Left ventricle myocardium inferior (tissue), 1 donor: ENCODE results near the gene KCNJ10. TPM values are rescaled to one million over a fixed set of nuclear protein-coding genes. Genes with fewer than 3 reads are reported as not detected.
A peak's percentile ranks its signal among the peaks of the same experiment; 100 is the strongest.

Experiments
- DNase-seq: peaks from one replicate; pipeline ENCODE4 v3.0.0-alpha.2; 2020
- H3K27ac ChIP-seq: fragments of 200-600 bp; replicated peaks from 2 replicates; pipeline ENCODE4 v1.8.0; 2021
- H3K27me3 ChIP-seq: fragments of 200-600 bp; 2 replicates; pipeline ENCODE4 v1.8.0; 2021; ENCODE audit warnings: low read depth
- H3K36me3 ChIP-seq: fragments of 200-600 bp; 2 replicates; pipeline ENCODE4 v1.8.0; 2021
- H3K4me1 ChIP-seq: fragments of 200-600 bp; 2 replicates; pipeline ENCODE4 v1.8.0; 2021
- H3K4me3 ChIP-seq: fragments of 200-600 bp; 2 replicates; pipeline ENCODE4 v1.8.0; 2021; ENCODE audit warnings: mild to moderate bottlenecking, moderate library complexity
- H3K9me3 ChIP-seq: fragments of 200-600 bp; replicated peaks from 2 replicates; pipeline ENCODE4 v1.8.0; 2021
- intact Hi-C: fragments of 100-400 bp; cut with micrococcal nuclease; formaldehyde crosslinking; loops from one replicate; pipeline ENCODE4 v1.11.0; 2022
- total RNA-seq: library from RNA; stranded (reverse); fragmentation: NEBNext Ultra II Directional; extraction: Animal tissue kit (Norgen Biotek cat#: 25700); gene quantifications from one replicate; pipeline ENCODE4 v1.2.1, GENCODE V29; 2021
- TF ChIP-seq, protein P1 (sequence below): fragments of 200-600 bp; IDR thresholded peaks from 2 replicates; pipeline ENCODE4 v1.8.0; 2021; ENCODE audit warnings: antibody characterized with exemption, mild to moderate bottlenecking, borderline replicate concordance
- donor health status: DM: no; HTN: yes; CAD: no; lungs with severe emphysema.

The KCNJ10 gene
- total RNA-seq, 1 donor from 2014 or later = not detected

- Histone ChIP-seq H3K4me3 (peak within 1 kb of the TSS; percentile 78), H3K27me3 (no peaks in the 10 kb centered on the region), H3K9me3 (no peaks in the 10 kb centered on the region), H3K4me1 (peaks cover 57% of the 10 kb centered on the region), H3K36me3 (peaks cover 7% of the 10 kb centered on the region), H3K27ac (peak within 1 kb of the TSS; percentile 95)
- intact Hi-C loops = no loop called here
- TF ChIP-seq, protein P1, sequence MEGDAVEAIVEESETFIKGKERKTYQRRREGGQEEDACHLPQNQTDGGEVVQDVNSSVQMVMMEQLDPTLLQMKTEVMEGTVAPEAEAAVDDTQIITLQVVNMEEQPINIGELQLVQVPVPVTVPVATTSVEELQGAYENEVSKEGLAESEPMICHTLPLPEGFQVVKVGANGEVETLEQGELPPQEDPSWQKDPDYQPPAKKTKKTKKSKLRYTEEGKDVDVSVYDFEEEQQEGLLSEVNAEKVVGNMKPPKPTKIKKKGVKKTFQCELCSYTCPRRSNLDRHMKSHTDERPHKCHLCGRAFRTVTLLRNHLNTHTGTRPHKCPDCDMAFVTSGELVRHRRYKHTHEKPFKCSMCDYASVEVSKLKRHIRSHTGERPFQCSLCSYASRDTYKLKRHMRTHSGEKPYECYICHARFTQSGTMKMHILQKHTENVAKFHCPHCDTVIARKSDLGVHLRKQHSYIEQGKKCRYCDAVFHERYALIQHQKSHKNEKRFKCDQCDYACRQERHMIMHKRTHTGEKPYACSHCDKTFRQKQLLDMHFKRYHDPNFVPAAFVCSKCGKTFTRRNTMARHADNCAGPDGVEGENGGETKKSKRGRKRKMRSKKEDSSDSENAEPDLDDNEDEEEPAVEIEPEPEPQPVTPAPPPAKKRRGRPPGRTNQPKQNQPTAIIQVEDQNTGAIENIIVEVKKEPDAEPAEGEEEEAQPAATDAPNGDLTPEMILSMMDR = no peak
- DNase-seq = peak; percentile 94
Measured at GRCh38 chr1:160097911-160098851, 28.2 kb upstream of the KCNJ10 start, which contains the start of gene IGSF8. TSS of gene IGSF8 (minus strand) at chr1:160098619. CDS start at chr1:160098472, 147 bp downstream.

- Histone ChIP-seq H3K27ac (peak overlapping the region; percentile 95), H3K27me3 (no peaks in the 10 kb centered on the region), H3K36me3 (peaks cover 15% of the 10 kb centered on the region), H3K9me3 (no peaks in the 10 kb centered on the region), H3K4me3 (peak overlapping the region; percentile 78), H3K4me1 (peaks cover 49% of the 10 kb centered on the region)
- DNase-seq = no peak
- intact Hi-C loops = no loop called here
- TF ChIP-seq, protein P1 = no peak
Measured at GRCh38 chr1:160097151-160097910, 27.4 kb upstream of the KCNJ10 start.

GRCh38 chr1:160096274-160097116, 26.5 kb upstream of the KCNJ10 start:
- no peaks in the 10 kb centered on the region for H3K9me3 ChIP-seq
- TF ChIP-seq, protein P1 = no peak
- intact Hi-C loops = no loop called here
- H3K36me3 ChIP-seq = peaks cover 21% of the 10 kb centered on the region
- DNase-seq = no peak
- peak overlapping the region; percentile 16 for H3K27ac ChIP-seq
- H3K27me3 ChIP-seq = no peaks in the 10 kb centered on the region
- peaks cover 40% of the 10 kb centered on the region for H3K4me1 ChIP-seq
- H3K4me3 ChIP-seq = peak overlapping the region; percentile 78

DNA sequence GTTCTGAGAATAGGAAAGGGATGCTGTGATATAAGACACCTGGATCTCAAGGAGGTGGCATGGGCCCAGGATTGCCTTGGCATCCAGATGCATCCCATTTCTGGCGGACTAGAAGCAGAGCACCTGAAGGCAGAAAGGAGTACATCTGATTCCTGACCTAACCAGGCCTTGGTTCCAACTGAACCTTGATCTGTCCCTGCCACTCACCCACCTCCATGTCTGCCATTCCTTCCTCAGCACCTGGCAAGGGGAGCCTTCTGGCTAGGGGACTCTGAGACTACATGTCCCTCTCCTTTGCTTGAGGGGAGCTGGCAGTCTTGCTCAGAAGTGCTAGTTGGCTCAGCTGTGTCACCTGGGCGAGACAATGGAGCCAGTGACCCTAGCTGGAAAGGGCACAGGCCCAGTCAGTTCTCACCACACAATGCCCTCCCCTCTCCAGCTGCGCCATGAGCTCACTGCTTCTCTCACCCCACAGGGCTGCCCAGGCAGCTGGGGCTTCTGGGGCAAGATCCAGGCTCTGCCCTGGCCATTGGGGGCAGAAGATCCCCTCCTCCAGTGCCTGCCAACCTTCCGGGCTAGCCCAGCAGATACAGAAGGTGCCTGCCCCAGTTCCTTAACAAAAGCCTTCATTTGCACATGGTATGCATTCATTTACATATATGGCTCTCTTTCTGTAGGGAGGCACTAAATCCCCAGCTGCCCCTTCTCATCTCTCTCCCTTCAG, 25.6 kb upstream of the KCNJ10 start:
- intact Hi-C loops = no loop called here
- H3K9me3 ChIP-seq = no peaks in the 10 kb centered on the region

More for the DNA sequence above, 25.6 kb upstream of the KCNJ10 start:
- TF ChIP-seq, protein P1 = no peak
- no peaks in the 10 kb centered on the region for H3K27me3 ChIP-seq
- H3K4me3 ChIP-seq = no peak overlapping the region
- H3K27ac ChIP-seq = no peak overlapping the region
- H3K4me1 ChIP-seq = peaks cover 32% of the 10 kb centered on the region
- DNase-seq = no peak
- H3K36me3 ChIP-seq = peaks cover 28% of the 10 kb centered on the region
